HUDEP-2 (cell line): ENCODE data around the gene ADAMTS17.

Experiments
- DNase-seq, 76 experiments: peaks; one replicate each; lab custom pipeline; 2025; ENCODE audit not compliant: unreplicated experiment in 76 of 76; lab: John Stamatoyannopoulos, UW

ADAMTS17 gene

GRCh38 chr15:100154338-100154737 lies 187.4 kb downstream of the ADAMTS17 start:
- DNase-seq, result no peak

GRCh38 chr15:100152463-100152862 lies 189.3 kb downstream of the ADAMTS17 start:
- DNase-seq, result no peak

- no peak for DNase-seq
Measured at GRCh38 chr15:100150906-100151305, 190.9 kb downstream of the ADAMTS17 start.

- no peak for DNase-seq
Measured at GRCh38 chr15:100147828-100148227, 193.9 kb downstream of the ADAMTS17 start.

GRCh38 chr15:100143378-100143777 lies 198.4 kb downstream of the ADAMTS17 start:
- DNase-seq, result no peak

GRCh38 chr15:100141311-100142001 lies 200.3 kb downstream of the ADAMTS17 start:
- DNase-seq, result no peak

- DNase-seq, result no peak
Measured at GRCh38 chr15:100140527-100141308, 201.1 kb downstream of the ADAMTS17 start.

GRCh38 chr15:100134586-100134985 lies 207.2 kb downstream of the ADAMTS17 start:
- no peak for DNase-seq

GRCh38 chr15:100134089-100134583 lies 207.6 kb downstream of the ADAMTS17 start:
- DNase-seq, result no peak

GRCh38 chr15:100133001-100133400 lies 208.8 kb downstream of the ADAMTS17 start:
- no peak for DNase-seq

- no peak for DNase-seq
Measured at GRCh38 chr15:100132309-100132708, 209.5 kb downstream of the ADAMTS17 start.

GRCh38 chr15:100131321-100132224 lies 210.2 kb downstream of the ADAMTS17 start:
- DNase-seq, result peak in 30 of 76 experiments; percentile 2 to 39 (median 14)

- DNase-seq, result no peak
Measured at GRCh38 chr15:100129677-100130076, 212.1 kb downstream of the ADAMTS17 start.

GRCh38 chr15:100125401-100126191 lies 216.2 kb downstream of the ADAMTS17 start:
- no peak for DNase-seq

GRCh38 chr15:100124936-100125335 lies 216.8 kb downstream of the ADAMTS17 start:
- no peak for DNase-seq

- DNase-seq, result no peak
Measured at GRCh38 chr15:100124361-100124760, 217.4 kb downstream of the ADAMTS17 start.

- DNase-seq, result no peak
Measured at GRCh38 chr15:100123611-100124010, 218.2 kb downstream of the ADAMTS17 start.

- DNase-seq, result no peak
Measured at GRCh38 chr15:100121285-100121684, 220.5 kb downstream of the ADAMTS17 start.

- DNase-seq, result no peak
Measured at GRCh38 chr15:100120111-100120510, 221.7 kb downstream of the ADAMTS17 start.

GRCh38 chr15:100118546-100118945 lies 223.2 kb downstream of the ADAMTS17 start:
- no peak for DNase-seq
